ENCODE data around the gene MX1.

Gene MX1

GRCh38 chr21:41446586-41446985, 20.5 kb downstream of the MX1 start:
- no peak for DNase-seq (ENCODE audit: low read depth in 1 of 2, low spot score in 1 of 2)
- Histone ChIP-seq H3K4me3 (replicated peaks; ENCODE audit: insufficient read depth, low read length) (no peak overlapping the region), H3K27ac (replicated peaks) (no peak overlapping the region), H3K27me3 (ENCODE audit: insufficient read depth, poor library complexity, severe bottlenecking) (no peaks in the 10 kb centered on the region)
- TF ChIP-seq SPI1 (IDR thresholded peaks at IDR 0.05; ENCODE audit: borderline replicate concordance, low read depth) (no peak), POLR2AphosphoS5 (IDR thresholded peaks at IDR 0.05; ENCODE audit: low read depth) (no peak), CTCF (IDR thresholded peaks at IDR 0.05; ENCODE audit: insufficient read depth, low read length) (no peak), REST (IDR thresholded peaks at IDR 0.05; ENCODE audit: insufficient replicate concordance, low read depth) (no peak), GABPA (IDR thresholded peaks at IDR 0.05; ENCODE audit: low read depth) (no peak)

GRCh38 chr21:41447356-41447755, 21.3 kb downstream of the MX1 start:
- Histone ChIP-seq H3K27me3 (ENCODE audit: insufficient read depth, poor library complexity, severe bottlenecking) (no peaks in the 10 kb centered on the region), H3K27ac (replicated peaks) (no peak overlapping the region), H3K4me3 (replicated peaks; ENCODE audit: insufficient read depth, low read length) (no peak overlapping the region)
- DNase-seq (ENCODE audit: low read depth in 1 of 2, low spot score in 1 of 2) = no peak
- TF ChIP-seq SPI1 (IDR thresholded peaks at IDR 0.05; ENCODE audit: borderline replicate concordance, low read depth) = no peak
- TF ChIP-seq GABPA (IDR thresholded peaks at IDR 0.05; ENCODE audit: low read depth) = no peak

GRCh38 chr21:41449613-41450012, 23.6 kb downstream of the MX1 start:
- DNase-seq (ENCODE audit: low read depth in 1 of 2, low spot score in 1 of 2) = no peak
- H3K4me3 ChIP-seq (replicated peaks; ENCODE audit: insufficient read depth, low read length) = no peak overlapping the region
- no peaks in the 10 kb centered on the region for H3K27me3 ChIP-seq (ENCODE audit: insufficient read depth, poor library complexity, severe bottlenecking)
- TF ChIP-seq POLR2AphosphoS5 (IDR thresholded peaks at IDR 0.05; ENCODE audit: low read depth) (no peak), SPI1 (IDR thresholded peaks at IDR 0.05; ENCODE audit: borderline replicate concordance, low read depth) (no peak), REST (IDR thresholded peaks at IDR 0.05; ENCODE audit: insufficient replicate concordance, low read depth) (no peak), CTCF (IDR thresholded peaks at IDR 0.05; ENCODE audit: insufficient read depth, low read length) (no peak), GABPA (IDR thresholded peaks at IDR 0.05; ENCODE audit: low read depth) (no peak)
- no peak overlapping the region for H3K27ac ChIP-seq (replicated peaks)

- Histone ChIP-seq H3K4me3 (replicated peaks; ENCODE audit: insufficient read depth, low read length) (no peak overlapping the region), H3K27ac (replicated peaks) (no peak overlapping the region), H3K27me3 (ENCODE audit: insufficient read depth, poor library complexity, severe bottlenecking) (no peaks in the 10 kb centered on the region)
- no peak for TF ChIP-seq SPI1 (IDR thresholded peaks at IDR 0.05; ENCODE audit: borderline replicate concordance, low read depth)
- TF ChIP-seq GABPA (IDR thresholded peaks at IDR 0.05; ENCODE audit: low read depth) = no peak
- no peak for TF ChIP-seq CTCF (IDR thresholded peaks at IDR 0.05; ENCODE audit: insufficient read depth, low read length)
- TF ChIP-seq REST (IDR thresholded peaks at IDR 0.05; ENCODE audit: insufficient replicate concordance, low read depth) = no peak
- no peak for TF ChIP-seq POLR2AphosphoS5 (IDR thresholded peaks at IDR 0.05; ENCODE audit: low read depth)
- DNase-seq (ENCODE audit: low read depth in 1 of 2, low spot score in 1 of 2) = no peak
Observed at GRCh38 chr21:41451753-41452676, 26.0 kb downstream of the MX1 start.
